ENCODE measurements around the gene KCTD19. TPM values are rescaled to one million over a fixed set of nuclear protein-coding genes. Genes with fewer than 3 reads are reported as not detected.

KCTD19 gene
- total RNA-seq, 2 experiments from 2014 or later: 3.0 to 3.9 TPM

- Mint-ChIP-seq H3K4me3 (peak overlapping the region; percentile 89), H3K36me3 (ENCODE audit: low read depth) (peaks cover 2% of the 10 kb centered on the region), H3K9me3 (no peaks in the 10 kb centered on the region), H3K4me1 (ENCODE audit: low read depth) (peaks cover 34% of the 10 kb centered on the region), H3K27me3 (no peaks in the 10 kb centered on the region), H3K27ac (peak overlapping the region; percentile 56)
- ATAC-seq: no peak
- no peak for DNase-seq
- TF ChIP-seq CTCF (IDR thresholded peaks at IDR 0.05): no peak
- ChIA-PET CTCF (interaction anchor here (0.9 to 2.3 kb wide), 10 partner anchors 9 to 232 kb away, joined by 3 to 7 read pairs (median 3); partner anchors contain the start of gene TMEM208), POLR2A (interaction anchor here (1.0 to 10.0 kb wide), 6 partner anchors 10 to 39 kb away, joined by 3 to 123 read pairs (median 4); partner anchors contain the start of gene TMEM208)
- intact Hi-C loops (cut with micrococcal nuclease): no loop called here
Measured at GRCh38 chr16:67249178-67250044, 77.1 kb downstream of the KCTD19 start.

GRCh38 chr16:67248401-67249177 is 78.0 kb downstream of the KCTD19 start, which contains the start of gene SLC9A5:
SLC9A5 (plus strand) TSS chr16:67248979; CDS start chr16:67249015, 36 bp downstream.
- peak; percentile 39 for DNase-seq
- H3K27me3 Mint-ChIP-seq: no peaks in the 10 kb centered on the region
- POLR2A ChIA-PET: interaction anchor here (0.9 to 10.0 kb wide), 9 partner anchors 10 to 221 kb away, joined by 3 to 123 read pairs (median 3); partner anchors contain the start of gene TMEM208
- H3K27ac Mint-ChIP-seq: peak within 1 kb of the TSS; percentile 86
- CTCF ChIA-PET: interaction anchor here (0.6 to 2.3 kb wide), 11 partner anchors 10 to 233 kb away, joined by 3 to 7 read pairs (median 3); partner anchors contain the start of genes KCTD19, LRRC36 and TMEM208
- peak within 1 kb of the TSS; percentile 89 for H3K4me3 Mint-ChIP-seq
- peak; percentile 26 for TF ChIP-seq CTCF (IDR thresholded peaks at IDR 0.05)
- intact Hi-C loops (cut with micrococcal nuclease): no loop called here
- H3K9me3 Mint-ChIP-seq: no peaks in the 10 kb centered on the region
- peaks cover 2% of the 10 kb centered on the region for H3K36me3 Mint-ChIP-seq (ENCODE audit: low read depth)
- ATAC-seq: no peak
- H3K4me1 Mint-ChIP-seq (ENCODE audit: low read depth): peaks cover 41% of the 10 kb centered on the region

GRCh38 chr16:67248073-67248400 is 78.5 kb downstream of the KCTD19 start:
- intact Hi-C loops (cut with micrococcal nuclease): no loop called here
- Mint-ChIP-seq H3K4me1 (ENCODE audit: low read depth) (peaks cover 44% of the 10 kb centered on the region), H3K36me3 (ENCODE audit: low read depth) (peaks cover 2% of the 10 kb centered on the region), H3K9me3 (no peaks in the 10 kb centered on the region), H3K4me3 (peak overlapping the region; percentile 89), H3K27me3 (no peaks in the 10 kb centered on the region), H3K27ac (peak overlapping the region; percentile 86)
- no peak for ATAC-seq
- ChIA-PET CTCF (interaction anchor here (0.6 to 2.3 kb wide), 8 partner anchors 9 to 152 kb away, joined by 3 to 7 read pairs (median 3); partner anchors contain the start of genes KCTD19 and LRRC36), POLR2A (interaction anchor here (0.9 to 10.0 kb wide), 8 partner anchors 9 to 220 kb away, joined by 3 to 123 read pairs (median 3); partner anchors contain the start of gene TMEM208)
- no peak for DNase-seq
- no peak for TF ChIP-seq CTCF (IDR thresholded peaks at IDR 0.05)

GRCh38 chr16:67247192-67248072 is 79.1 kb downstream of the KCTD19 start, which contains the start of gene FHOD1:
FHOD1 (minus strand) TSS chr16:67247481; CDS start chr16:67247410, 71 bp downstream.
- CTCF ChIA-PET: interaction anchor here (0.9 to 1.9 kb wide), 7 partner anchors 9 to 152 kb away, joined by 3 to 6 read pairs (median 3); partner anchors contain the start of gene E2F4
- H3K4me1 Mint-ChIP-seq (ENCODE audit: low read depth): peaks cover 47% of the 10 kb centered on the region
- no peak for TF ChIP-seq CTCF (IDR thresholded peaks at IDR 0.05)
- no peaks in the 10 kb centered on the region for H3K27me3 Mint-ChIP-seq
- H3K9me3 Mint-ChIP-seq: no peaks in the 10 kb centered on the region
- H3K36me3 Mint-ChIP-seq (ENCODE audit: low read depth): peaks cover 2% of the 10 kb centered on the region
- intact Hi-C loops (cut with micrococcal nuclease): no loop called here
- POLR2A ChIA-PET: interaction anchor here (0.9 to 10.0 kb wide), 8 partner anchors 8 to 219 kb away, joined by 3 to 123 read pairs (median 4); partner anchors contain the start of gene TMEM208
- peak within 1 kb of the TSS; percentile 89 for H3K4me3 Mint-ChIP-seq
- peak; percentile 99 for DNase-seq
- ATAC-seq: peak; percentile 72
- H3K27ac Mint-ChIP-seq: peak within 1 kb of the TSS; percentile 89
